ENCODE results near the gene SDF2L1.
"Not testable (repeated sequence)": the region's sequence is repeated elsewhere in the genome, so short reads cannot be mapped to it uniquely, and the experiment has no call there.

Gene SDF2L1

DNA sequence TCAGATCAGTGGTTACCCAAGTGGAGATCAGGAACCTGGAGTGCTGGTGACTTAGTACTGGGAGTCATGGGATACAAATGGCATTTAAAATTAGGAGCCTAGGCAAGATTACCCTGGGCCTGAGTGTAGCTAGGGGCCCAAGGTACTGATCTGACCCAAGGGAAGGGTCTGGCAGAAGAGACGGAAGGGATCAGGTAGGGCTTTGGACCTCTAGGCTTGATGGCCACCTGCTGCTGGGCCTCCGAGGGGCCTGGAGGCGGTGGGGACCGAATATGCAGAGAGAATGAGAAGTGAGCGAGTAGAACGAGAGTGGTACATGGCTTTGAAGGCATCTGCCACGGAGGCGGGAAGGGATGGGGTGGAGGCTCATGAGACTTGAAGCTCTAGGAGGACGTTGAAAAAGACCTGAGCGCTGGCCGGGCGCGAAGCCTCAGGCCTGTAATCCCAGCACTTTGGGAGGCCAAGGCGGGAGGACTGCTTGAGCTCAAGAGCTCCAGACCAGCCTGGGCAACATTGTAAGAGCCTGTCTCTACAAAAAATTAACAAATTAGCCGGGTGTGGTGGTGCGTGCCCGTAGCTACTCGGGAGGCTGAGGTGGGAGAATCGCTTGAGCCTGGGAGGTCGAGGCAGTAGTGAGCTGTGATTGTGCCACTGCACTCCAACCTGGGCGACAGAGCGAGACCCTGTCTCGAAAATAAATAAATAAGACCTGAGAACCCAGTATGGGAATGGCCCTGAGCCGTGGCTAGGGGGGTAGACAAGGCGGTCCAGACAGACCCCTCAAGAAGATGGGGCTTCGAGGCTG, 23.1 kb downstream of the SDF2L1 start:
- no peak for DNase-seq

DNA sequence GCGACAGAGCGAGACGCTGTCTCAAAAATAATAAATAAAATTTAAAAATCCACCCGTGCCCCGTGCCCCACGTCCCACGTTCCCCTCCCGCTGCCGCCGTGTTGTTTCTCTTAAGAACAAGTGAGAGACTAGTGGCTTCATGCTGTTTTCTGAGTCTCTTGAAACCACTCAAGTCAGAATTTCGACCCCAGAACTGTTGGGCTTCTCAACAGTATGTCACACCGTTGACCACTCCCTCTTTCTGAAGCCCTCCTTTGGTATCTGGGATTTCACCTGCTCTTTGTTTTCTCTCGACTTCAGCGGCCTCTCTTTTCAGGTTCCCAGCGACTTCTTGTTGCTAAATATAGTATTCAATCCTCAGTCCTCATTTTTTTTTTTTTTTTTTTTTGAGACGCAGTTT, 24.7 kb downstream of the SDF2L1 start:
- DNase-seq, result no peak

DNA sequence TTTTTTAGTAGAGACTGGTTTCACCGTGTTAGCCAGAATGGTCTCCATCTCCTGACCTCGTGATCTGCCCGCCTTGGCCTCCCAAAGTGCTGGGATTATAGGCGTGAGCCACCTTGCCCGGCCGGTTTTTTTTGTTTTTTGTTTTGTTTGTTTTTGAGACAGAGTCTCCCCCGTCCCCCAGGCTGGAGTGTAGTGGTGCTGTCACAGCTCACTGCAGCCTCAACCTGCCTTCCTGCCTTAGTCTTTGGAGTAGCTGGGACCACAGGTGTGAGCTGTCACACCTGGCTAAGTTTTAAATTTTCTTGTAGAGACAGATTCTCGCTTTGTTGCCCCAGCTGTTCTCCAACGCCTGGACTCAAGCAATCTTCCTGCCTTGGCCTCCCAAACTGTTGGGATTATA, 26.9 kb downstream of the SDF2L1 start:
- no peak for DNase-seq

DNA sequence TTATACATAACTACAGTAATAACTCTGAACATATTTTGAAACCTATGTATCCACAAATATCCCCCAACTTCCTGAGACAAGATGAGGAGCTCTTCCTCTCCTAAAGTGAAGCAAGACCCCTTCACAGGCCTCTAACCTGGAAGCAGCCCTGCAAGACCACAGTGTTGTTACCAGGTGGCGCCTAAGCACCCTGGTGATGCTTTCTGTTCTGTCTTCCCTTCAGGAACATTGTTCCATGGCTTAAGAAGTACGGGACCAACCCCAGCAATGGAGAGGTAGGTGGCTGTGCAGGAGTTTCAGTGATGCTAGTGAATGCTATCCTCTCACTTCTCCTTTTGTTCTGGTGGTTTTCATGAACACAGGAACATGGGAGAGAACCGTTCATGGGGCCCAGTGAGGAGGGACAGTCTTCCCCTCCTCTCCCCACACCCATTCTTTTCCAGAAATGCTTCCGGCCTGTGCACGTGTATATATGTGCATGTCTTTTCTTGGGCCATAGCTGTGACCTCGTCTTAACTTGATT, 30.1 kb downstream of the SDF2L1 start:
- no peak for DNase-seq

DNA sequence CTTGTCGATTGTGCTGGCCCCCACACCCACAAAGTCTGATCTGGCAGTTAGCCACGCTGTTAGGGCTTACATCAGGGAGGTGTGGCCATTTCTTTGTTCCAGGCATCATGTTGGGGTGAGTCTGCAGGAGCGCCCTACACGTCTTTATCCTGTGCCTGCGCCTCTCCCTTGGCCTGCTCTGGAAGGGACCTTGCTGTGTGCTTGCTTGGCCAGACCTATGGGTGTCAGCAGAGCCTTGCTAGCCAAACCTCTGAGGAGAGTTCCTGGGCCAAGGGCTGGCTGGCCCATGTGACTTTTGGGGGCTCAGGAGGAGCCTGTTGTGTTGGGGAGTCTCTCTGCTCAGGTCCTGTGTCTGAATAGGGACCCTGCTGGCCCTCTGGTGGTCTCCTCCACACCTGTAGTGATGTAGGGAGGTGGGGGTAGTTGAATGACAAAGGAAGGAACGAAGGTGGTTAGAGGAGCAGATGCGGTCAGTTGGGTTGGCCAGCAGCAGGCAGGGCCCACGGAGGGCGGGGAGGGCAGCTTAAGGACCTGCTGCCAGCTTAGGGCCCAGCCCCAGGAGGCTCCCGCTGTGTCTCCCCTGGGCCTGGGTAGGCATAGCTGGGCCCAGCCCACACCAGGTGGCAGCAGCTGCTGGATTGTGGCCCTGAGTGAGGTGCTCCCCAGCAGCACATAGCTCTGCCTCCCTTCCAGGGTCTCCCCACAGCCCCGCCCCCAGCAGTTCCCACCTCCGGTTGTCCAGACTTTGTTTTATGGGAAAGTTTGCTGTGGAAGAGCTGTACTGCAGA, 31.6 kb downstream of the SDF2L1 start:
- no peak for DNase-seq

DNA sequence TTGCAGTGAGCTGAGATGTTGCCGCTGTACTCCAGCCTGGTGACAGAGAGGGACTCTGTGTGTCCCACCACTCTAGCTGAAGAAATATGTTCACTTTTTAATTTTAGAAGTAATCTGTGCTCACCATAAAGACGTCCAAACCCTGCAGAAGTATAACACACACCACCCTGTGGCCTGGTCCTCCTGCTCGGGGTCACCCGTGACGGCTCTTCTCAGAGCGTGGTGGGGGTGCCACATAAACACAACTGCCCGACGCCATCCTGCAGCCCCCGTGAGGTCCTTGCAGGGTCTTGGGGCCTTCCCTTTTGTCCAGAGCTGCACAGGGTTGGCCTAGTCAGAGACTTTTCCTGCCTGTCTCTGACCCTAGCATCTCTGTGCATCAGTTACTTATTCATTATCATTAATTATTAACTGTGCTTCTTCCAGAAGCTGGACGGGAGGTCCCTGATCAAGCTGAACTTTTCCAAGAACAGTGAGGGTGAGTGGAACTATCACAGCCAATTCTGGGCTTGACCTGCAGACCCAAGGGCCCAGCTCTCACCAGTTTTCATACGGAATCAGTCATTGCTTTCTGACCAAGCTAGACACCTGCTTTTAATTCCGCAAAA, 32.6 kb downstream of the SDF2L1 start:
- no peak for DNase-seq

DNA sequence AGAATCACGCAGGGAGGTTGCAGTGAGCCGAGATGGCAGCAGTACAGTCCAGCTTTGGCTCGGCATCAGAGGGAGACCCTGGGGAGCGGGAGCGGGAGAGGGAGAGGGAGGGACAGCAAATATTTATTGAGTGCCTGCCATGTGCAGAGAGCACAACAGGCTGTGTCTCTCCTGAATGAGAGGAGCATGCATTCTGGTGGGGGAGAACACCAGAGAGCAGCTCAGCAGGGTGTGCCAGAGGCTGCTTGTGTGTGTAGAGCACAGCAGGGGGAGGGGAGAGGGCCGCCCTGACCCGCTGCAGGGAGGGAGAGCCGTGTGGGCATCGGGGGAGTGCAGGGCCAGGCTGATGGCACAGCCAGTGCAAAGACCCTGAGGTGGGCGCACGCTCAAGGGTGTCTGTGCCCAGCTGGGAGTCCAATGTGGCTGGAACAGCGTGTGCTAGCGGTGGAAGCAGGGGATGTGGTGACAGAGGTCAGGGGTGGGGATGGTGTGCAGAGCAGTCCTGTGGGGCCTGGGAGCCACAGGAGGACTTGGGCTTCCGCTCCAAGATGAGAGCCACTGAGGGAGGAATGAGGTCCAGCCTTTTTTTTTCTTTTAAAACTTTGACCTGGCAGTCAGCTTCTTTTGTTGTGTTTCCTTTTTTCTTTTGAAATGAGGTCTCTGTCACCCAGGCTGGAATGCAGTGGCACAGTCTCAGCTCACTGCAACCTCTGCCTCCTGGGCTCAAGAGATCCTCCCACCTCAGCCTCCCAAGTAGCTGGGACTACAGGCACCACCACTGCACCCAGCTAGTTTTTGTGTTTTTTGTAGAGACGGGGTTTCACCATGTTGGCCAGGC, 35.7 kb downstream of the SDF2L1 start:
- DNase-seq, result no peak

DNA sequence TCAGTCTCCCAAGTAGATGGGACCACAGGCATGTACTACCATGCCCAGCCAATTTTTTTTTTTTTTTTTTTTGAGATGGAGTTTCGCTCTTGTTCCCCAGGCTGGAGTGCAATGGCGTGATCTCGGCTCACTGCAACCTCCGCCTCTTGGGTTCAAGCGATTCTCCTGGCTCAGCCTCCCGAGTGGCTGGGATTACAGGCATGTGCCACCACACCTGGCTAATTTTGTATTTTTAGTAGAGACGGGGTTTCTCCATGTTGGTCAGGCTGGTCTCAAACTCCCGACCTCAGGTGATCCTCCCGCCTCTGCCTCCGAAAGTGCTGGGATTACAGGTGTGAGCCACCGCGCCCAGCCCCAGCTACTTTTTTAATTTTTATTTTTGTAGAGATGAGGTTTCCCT, 36.7 kb downstream of the SDF2L1 start:
- not testable (repeated sequence) for DNase-seq

DNA sequence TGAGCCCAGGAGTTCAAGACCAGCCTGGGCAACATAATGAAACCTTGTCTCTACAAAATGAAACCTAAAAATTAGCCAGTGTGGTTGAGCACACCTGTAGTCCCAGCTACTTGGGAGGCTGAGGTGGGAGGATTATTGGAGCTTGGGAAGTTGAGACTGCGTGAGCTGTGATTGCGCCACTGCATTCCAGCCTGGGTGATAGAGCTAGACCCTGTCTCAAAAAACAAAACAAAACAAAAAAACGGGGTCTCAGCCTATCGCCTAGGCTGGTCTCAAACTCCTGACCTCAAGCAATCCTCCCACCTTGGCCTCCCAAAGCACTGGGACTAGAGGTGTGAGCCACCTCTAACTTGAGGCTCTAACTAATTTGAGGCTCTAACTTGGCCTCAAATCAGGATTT, 37.3 kb downstream of the SDF2L1 start:
- no peak for DNase-seq

DNA sequence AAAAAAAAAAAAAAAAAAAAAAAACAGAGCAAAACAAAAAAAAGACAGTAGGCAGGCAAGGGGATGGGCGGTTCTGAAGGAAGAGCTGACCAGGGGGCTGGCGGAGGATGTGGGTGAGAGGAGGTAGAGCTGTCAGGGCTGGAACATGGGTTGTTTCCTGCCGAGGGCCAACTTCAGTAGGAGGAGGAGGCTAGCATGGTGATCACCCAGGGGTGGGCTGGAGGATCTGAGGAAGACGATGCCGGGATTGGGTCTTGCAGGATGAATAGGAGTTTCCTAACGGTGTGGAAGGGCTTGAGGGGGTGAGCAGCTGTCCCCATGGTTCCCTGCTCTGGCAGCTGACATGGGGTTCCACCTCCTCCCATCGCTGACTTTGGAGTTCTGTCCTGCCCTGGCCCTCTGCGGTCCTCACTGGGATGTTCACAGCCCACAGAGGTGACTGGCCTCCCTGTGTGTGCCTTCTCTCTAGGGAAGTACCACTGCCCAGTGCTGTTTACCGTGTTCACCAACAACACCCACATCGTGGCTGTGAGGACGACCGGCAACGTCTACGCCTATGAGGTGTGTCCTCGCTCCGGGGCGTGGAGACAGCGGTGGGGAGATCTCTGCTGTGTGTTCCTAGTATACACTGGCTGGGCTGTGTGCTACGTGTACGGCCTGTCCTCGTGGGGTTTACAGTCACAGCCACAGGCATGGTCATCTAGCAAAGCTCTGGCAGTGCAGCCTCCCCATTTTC, 38.9 kb downstream of the SDF2L1 start:
- DNase-seq, result no peak

DNA sequence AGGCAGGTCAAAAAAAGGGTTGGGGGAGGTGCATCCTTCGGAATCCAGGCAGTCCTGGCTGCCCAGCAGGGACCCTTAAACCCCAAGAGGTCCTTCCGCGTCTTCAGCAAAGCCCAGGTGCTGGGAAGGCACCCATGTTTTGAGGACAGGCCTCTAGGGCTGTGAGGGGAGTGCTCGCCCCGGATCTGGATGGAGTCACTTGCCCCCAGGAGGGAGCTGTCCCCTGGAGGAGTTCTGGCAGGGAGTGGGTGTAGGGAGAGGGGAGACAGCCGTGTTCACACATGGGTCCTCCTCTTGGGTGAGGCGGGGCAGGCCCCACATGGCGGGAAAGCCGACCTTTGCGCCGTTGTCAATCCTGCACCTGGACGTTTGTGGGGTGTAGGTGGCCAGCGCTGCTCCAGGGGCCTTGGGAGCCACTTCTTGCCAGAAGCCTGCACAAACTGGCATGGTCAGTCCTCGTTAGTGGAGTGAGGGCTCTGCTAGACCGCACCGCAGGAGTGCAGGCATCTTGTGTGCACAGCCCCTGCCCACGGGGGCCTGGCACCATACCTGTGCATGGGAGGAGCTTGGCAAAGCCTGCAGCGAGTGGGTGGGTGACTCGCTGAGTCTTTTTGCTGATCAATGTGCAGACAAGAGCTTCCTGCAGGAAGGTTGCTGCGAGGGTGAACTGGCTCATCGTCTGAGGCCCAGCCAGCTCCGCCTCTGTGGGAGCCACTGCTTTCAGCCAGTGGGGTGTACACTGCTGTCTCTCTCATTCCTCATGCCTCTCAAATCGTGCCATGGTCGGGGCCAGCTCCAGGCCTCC, 39.7 kb downstream of the SDF2L1 start:
- DNase-seq, result no peak

DNA sequence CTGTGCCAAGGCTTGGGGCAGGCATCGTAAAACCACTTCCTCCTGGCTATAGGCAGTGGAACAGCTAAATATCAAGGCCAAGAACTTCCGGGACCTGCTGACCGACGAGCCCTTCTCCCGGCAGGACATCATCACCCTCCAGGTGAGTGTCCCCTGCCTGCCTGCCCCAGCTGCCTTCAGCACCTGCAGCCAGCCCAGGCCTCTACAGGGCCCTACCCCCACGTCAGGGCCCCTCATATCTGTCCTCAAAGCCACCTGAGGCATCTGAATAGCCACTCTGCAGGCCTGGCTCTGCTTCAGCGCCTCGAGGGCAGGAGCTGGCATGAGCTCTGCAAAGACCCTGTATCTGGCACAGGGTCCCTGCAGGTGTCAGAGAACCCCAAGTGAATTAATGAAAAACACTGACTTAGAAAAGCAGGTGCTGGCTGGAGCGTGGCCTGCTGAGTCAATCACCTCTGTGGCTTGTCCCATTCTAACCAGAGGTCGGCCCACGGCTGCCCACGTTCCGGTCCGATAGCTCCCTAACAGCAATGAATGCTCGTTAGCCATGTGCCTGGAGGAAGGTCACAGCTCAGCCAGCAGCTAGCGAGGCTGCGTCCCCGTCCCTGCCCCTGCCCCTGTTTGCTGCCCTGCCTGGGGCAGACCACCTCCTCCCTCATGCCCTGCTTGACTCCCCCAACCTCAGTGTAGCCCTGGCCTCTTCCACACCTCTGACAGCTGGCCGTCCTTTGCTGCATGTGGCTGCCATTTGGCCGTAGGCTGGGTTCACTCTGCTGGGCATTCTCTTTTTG, 40.5 kb downstream of the SDF2L1 start:
- DNase-seq, result no peak

DNA sequence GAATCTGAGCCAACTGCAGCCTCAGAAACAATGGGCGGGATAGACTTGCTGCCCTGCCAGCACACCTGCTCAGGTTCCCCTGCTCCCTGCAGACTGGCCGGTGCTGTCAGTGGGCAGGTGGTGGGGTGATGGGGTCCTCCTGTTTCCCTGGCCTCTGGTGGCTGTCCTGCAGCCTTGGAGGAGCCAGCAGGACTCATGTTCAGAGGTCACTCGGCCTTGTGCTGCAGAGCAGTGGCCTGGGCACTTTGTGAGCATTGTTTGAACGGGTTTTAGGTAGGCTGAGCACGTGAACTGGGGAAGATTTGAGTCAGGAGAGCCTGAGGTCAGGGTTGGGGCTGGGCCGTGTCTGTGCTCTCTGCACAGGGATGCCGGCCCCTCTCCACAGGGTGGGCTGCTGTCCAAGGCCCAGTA, 41.3 kb downstream of the SDF2L1 start:
- DNase-seq, result no peak

DNA sequence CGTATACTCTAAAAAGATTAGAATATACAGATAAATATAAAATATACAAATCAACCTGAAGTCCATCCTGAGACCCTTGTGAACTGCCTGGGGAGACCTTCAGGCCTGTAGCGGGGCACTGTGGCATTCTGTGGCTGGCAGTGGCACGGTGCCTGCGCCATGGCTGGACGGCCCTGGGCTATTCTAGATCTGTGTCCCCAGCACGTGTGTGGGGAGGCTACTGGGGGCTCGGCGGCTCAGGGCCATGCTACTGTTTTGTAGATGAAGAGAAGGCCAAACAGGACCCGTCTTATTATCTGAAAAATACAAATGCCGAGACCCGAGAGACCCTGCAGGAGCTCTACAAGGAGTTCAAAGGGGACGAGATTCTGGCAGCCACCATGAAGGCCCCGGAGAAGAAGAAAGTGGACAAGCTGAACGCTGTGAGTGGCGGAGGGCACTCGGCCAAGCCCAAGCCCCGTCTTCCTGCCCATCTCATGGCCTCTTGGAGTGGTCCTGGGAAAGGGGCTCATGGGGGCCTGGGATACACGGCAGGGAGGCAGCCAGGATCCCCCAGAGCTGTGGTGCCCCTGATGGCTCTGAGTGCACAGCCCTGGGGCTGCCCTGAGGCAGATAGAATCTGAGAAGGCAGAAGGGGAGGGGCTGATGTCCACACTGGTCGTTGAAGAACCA, 42.5 kb downstream of the SDF2L1 start:
- no peak for DNase-seq

DNA sequence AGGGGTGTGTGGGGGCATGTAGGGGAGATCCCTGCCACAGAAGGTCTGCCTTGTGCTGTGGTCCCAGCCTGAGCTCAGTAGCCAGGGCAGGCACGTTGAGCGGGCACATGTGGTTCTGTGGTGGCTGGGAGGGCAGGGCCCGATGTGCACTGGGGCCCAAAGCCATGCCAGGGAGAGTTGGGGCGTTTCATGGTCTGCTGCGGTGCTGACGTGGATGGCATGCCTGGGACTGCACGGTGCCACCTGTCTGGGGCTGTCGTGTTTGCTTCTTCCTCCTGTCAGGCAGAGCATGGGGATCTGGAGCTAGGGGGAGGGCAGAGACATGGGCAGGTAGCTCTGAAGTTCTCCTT, 43.0 kb downstream of the SDF2L1 start:
- DNase-seq, result no peak

DNA sequence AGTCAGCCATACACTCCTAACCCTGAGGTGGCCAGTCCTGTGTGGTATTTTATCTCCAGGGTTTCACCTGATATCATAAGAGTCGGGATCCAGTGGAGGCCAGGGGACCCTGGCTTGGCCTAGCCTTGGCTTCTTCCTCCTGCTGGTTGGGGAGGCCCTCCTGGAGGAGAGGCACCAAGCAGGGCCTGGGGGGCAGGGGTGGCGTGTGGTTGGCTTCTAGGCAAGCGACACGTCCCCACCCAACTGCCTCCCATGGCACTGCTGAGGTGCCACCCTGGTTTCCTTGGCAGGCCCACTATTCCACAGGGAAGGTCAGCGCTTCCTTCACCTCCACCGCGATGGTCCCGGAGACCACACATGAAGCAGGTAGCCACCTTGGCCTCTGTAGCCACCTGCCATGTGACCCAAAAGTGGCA, 44.1 kb downstream of the SDF2L1 start:
- DNase-seq, result no peak

DNA sequence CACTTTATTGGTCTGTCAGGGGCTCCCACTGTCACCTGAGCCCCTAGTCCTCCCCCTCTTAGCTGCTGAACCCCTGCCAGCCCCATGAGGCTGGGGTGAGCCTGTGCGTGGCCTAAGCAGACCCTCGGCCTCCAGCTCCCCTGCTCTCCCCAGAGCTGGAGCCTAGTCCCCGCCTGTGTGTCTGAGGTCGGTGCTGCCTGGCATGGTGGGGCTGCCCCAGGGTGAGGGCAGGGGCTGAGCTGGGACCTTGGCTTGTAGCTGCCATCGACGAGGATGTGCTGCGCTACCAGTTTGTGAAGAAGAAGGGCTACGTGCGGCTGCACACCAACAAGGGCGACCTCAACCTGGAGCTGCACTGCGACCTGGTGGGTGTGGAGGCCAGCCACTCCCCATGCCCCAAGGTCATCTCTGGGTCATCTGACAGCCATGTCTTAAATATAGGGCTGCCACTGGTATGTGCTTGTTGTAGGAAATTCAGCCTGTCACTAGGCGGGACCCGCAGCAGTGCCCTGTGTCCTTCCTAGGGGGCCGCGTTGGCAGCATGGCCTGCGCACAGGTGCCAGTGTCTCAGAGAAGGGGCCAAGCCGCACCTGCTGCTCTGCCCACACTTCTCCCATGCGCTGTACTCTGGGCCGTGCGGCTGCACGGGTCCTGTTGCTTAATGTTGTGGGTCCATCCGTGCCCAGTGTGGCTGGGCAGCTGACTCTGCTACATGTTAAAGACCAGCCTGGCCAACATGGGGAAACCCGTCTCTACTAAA, 44.7 kb downstream of the SDF2L1 start:
- no peak for DNase-seq

DNA sequence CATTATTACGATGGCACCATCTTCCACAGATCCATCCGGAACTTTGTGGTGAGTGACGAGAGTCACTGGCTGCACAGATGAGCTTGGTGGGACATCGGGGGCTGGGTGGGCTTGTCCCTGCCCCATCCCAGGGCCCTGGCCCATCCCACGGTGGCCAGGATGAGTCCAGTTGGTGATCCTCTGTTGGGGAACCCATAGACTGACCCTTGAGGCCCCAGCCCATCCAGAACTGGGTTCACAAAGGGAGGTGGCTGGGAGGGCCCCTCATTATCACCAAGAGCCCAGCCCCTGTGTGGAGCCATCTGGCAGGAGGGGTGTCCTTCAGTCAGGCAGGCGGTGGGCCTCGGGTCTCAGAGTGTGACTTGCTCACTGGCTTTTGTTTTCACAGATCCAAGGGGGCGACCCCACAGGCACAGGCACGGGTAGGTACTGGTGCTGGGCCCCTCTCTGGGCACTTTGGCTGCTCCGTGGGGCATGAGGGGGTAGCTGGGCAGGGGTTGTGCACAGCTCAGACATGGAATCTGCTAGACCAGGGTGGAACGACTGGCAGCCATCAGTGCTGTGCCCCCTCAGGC, 45.7 kb downstream of the SDF2L1 start:
- DNase-seq, result no peak

DNA sequence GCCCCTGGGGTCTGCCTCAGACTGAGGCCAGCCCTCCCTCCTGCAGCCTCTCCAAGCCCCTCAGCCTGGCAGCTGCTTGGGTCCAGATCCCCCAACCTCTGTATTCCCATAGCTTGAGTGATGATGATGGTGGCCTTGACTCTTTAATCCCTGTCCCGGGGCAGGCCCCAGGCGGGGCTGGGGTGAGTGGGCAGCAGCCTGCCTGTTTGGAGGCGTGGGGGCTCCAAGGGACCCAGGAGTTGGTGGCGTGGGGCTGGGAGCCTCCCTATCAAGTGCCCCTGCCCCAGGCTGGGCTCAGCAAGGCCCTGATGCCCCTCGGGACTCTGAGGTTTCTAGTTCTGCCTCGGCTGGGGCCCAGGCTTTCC, 46.2 kb downstream of the SDF2L1 start:
- no peak for DNase-seq

Data from activated T-cell treated with anti-CD3 and anti-CD28 coated beads, Interleukin-2, amount 50 U/mL, for 1 hour (primary cell).